HG02642 (cell line): ENCODE data around the gene KDM1A.

Source experiments
- ATAC-seq: cut with Tn5 transposase; IDR thresholded peaks from one replicate; pipeline ENCODE4 v1.9.1; 2021; ENCODE audit warnings: mild to moderate bottlenecking; ENCODE audit not compliant: unreplicated experiment, poor library complexity

Gene KDM1A

DNA sequence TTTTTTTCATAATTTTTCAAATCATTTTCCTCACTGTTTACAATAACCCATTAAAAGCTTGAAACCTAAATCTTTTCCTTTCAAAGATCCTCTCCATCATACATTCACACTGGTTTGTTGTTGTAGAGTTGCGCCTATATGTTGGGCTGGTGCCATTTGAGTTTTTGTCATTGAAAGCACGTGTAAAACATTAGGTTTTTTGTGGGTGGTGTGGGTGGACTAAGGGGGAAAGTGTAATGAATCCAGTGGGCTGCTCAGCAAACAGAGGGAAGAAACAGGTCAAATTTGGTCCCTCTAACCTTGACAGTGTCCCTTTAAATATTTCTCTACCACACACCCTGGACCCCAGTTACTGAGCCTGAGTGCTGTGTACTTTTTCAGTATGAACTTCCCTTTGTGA is 46.8 kb downstream of the KDM1A start:
- ATAC-seq = no peak

- ATAC-seq = no peak
These were observed 49.9 kb downstream of the KDM1A start for GRCh38 chr1:23069149-23069548.

GRCh38 chr1:23069675-23070074 is 50.4 kb downstream of the KDM1A start:
- ATAC-seq = no peak

DNA sequence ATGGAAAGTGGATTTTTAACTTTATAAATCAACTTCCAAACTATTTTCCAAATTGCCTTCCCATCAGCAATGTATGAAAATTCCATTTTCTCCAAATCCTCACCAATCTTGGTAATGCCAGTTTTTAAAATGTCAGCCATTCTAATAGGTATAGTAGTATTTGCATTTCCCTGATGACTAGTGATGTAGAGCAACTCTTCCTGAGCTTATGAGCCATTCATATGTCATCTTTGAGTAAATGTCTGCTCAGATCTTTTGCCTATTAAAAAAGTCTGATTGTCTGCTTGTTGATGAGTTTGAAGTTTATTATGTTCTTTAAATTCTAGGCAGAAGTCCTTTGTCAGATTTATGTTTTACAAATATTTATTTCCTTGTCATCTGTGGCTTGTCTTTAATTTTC is 54.7 kb downstream of the KDM1A start:
- ATAC-seq = no peak

GRCh38 chr1:23079025-23079424 is 59.8 kb downstream of the KDM1A start:
- no peak for ATAC-seq

- ATAC-seq = no peak
These were observed 61.6 kb downstream of the KDM1A start for GRCh38 chr1:23080885-23081284.

DNA sequence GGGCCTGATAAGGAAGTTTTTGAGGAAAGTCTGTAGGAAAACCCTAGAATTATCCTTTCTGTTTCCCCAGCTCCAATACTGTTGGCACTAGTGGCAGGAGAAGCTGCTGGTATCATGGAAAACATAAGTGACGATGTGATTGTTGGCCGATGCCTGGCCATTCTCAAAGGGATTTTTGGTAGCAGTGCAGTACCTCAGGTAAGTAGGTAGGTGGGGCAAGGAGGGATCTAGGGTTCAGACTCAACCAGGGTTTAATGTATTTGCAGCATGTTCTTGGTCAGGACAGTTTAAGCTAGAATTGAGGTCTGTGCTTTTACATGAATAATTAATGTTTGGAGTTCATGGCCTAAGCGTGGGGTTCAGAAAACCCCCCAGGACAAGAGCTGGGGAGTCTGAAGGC is 62.1 kb downstream of the KDM1A start:
- no peak for ATAC-seq

- ATAC-seq = no peak
These were observed 64.6 kb downstream of the KDM1A start for GRCh38 chr1:23083714-23084480.

- no peak for ATAC-seq
These were observed 65.6 kb downstream of the KDM1A start for GRCh38 chr1:23084880-23085279.

DNA sequence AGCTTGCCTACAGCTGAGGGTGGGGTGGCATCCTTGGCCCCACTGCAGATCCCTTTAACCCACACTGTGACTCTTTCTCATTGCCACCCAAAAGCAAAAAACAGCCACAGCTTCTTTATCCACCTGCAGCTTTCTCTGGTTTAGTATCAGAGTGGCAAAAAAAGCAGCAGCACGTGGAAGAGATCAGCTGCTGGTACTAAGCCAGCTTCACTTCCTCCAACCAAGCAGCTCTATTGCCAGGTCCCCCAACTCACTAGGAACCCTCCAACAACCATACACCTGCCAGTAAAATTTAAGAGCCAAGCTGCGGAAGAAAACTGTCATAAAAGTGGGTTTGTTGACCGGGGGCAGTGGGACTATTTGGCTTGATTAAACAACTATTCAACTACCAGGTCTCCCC is 66.4 kb downstream of the KDM1A start:
- no peak for ATAC-seq

DNA sequence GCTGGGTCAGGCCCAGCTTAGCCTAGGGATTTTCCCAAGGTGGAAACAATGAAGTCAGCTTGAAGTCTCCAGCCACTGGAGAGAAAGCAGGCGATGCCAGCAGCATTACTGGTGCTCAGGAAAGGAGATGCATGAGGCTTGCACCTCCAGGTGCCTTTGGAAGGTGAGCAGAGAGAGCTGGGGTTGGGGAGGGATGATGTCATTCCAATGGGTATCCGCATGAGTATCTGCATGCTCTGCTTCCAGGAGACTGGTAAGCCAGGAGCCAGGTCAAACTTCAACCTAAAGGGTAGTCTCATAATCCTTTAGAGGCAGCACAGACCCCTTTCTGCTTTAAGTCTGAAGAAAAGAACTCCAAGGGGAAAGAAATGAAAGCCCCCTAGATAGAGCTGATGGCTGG is 68.8 kb downstream of the KDM1A start:
- no peak for ATAC-seq

DNA sequence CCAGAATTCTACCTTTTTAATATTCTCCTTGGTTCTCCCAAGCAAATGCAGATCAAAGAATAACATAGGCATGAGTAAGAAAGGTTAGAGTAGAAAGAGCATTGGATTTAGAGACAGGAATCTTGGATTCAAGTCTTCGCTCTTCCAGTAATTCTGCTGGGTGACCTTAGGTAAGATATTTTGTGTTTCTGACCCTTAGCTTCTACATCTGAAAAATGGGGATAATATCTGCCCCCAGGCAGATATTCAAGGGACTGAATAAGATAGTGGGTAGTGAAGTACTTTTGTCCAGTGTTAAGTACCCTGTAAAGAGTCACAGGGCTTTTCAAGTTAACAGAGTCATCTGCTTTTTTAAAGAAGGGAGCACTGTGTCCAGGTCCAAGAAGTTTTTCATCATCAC is 70.8 kb downstream of the KDM1A start:
- no peak for ATAC-seq

DNA sequence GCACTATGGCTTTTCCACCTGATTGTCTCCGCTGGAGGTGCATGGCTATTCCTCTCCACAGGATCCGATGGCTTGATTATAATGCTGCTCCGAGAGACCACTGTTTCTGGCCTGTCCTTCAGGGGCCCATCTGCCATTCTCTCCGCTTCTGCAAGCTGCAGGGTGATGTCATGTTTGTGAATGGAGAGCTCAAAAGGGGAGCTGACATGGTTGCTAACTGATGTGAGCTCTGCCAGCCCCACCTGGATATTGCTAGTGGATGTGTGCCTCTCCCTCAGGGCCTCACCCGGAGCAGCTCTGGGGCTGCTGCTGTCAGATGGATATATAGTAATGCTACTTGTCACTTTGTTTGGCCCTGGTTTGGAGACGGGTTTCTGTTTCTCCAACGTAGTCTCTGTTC is 72.3 kb downstream of the KDM1A start:
- ATAC-seq = no peak

DNA sequence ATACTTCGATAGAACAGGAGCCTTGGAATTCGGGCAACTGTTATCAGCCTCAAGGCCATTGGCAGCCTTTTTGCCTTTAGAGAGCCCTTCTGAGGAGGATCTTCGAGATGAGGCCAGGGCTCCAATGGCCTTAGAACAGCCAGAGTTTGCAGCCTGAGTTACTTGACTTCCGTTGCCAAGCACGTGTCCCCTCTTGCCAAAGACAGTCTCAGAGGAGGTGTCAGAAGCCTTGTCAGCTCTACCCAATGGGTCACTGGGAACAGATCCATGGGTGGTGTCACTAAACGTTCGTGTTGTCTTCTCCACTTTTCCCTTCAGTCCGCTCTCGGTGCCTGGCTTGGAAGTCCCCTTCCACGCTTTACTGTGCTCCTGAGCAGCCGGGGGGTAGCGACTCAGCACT is 73.2 kb downstream of the KDM1A start:
- no peak for ATAC-seq

DNA sequence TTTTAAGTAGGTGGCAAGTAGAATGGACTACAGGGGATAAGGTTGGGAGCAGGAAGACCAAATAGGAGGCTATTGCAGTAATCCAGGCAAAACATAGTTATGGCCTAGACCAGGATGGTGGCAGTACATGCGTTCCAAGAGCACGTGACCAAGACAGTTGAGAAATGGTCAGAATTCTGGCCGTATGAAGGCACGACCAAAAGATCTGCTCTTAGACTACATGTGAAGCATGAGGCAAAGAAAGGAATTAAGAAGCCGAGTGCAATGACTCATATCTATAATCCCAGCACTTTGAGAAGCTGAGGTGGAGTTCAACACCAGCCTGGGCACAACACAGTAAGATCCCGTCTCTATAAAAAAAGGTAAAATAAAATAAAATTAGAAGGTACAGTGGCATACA is 78.0 kb downstream of the KDM1A start:
- no peak for ATAC-seq

DNA sequence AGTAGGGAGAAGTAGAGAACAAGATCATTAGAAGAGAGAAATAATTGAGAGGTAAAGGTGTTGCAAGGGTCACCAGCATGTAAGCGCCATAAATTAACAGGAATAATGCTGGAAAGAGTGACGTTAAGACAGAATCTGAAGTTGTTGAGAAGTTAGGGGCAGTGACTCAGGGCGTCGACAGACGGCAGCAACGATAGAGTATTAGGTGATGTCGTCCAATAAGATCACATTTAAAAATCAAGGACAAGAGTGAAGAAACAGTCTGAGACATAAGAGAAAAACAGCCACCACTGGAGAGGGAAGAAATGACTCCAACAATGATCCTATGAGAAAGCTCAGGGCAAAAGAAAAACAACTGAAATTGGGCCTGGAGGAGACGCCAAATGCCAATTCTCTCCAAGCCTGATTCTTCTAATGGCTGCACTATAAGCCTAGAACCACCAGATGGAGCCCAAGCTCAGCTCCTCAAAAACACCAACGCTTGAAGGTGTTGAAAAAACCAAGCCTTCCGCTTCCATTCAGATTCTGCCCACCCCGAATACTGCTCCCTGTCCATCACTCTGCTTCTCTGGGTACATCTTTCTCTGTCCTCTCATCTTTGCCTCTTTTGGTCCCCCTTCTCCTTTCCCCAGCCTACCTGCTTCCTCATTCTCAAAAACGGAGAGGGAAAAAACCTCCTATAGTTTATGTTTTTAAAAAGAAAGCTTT is 79.3 kb downstream of the KDM1A start:
- no peak for ATAC-seq

- ATAC-seq = no peak
These were observed 79.9 kb downstream of the KDM1A start for GRCh38 chr1:23099171-23099536.

- no peak for ATAC-seq
These were observed 80.9 kb downstream of the KDM1A start for GRCh38 chr1:23100074-23100748.

GRCh38 chr1:23101101-23101827 is 82.0 kb downstream of the KDM1A start:
- no peak for ATAC-seq

- no peak for ATAC-seq
These were observed 82.6 kb downstream of the KDM1A start for GRCh38 chr1:23101887-23102286.

- ATAC-seq = no peak
These were observed 83.0 kb downstream of the KDM1A start for GRCh38 chr1:23102289-23102688.
